Activated B cell treated with CpG ODN at 0.5 μM for 24 hours (primary cell): ENCODE measurements around the gene JMJD1C. TPM values are rescaled to one million over a fixed set of nuclear protein-coding genes. Genes with fewer than 3 reads are reported as not detected.

Source experiments
- ATAC-seq: fragments of 200-7000 bp; cut with Tn5 transposase; one replicate; pipeline ENCODE4 v1.10.0; 2021; ENCODE audit warnings: low read depth, mild to moderate bottlenecking, moderate library complexity
- CTCF ChIA-PET: fragments of 350-600 bp; sonication (Branson Sonifier 250); formaldehyde crosslinking; loops from one replicate; lab custom pipeline; 2021; ENCODE audit warnings: antibody characterized with exemption; lab: Charles Lee
- POLR2A ChIA-PET: fragments of 350-600 bp; sonication (Branson Sonifier 250); formaldehyde crosslinking; loops from one replicate; lab custom pipeline; 2021; ENCODE audit warnings: antibody characterized with exemption; lab: Charles Lee
- DNase-seq: peaks from one replicate; pipeline ENCODE4 v3.0.0; 2022
- H3K27ac Mint-ChIP-seq: one replicate; pipeline ENCODE4 v1.8.0; 2020; ENCODE audit warnings: mixed read lengths
- H3K27me3 Mint-ChIP-seq: one replicate; pipeline ENCODE4 v1.8.0; 2021; ENCODE audit warnings: mixed read lengths
- H3K36me3 Mint-ChIP-seq: one replicate; pipeline ENCODE4 v1.8.0; 2021; ENCODE audit warnings: low read depth, mixed read lengths
- H3K4me1 Mint-ChIP-seq: one replicate; pipeline ENCODE4 v1.8.0; 2021; ENCODE audit warnings: mixed read lengths
- H3K4me3 Mint-ChIP-seq: one replicate; pipeline ENCODE4 v1.8.0; 2020; ENCODE audit warnings: mild to moderate bottlenecking, mixed read lengths
- H3K9me3 Mint-ChIP-seq: one replicate; pipeline ENCODE4 v1.8.0; 2020; ENCODE audit warnings: mixed read lengths
- CTCF ChIP-seq: fragments of 200-600 bp; IDR thresholded peaks from one replicate; pipeline ENCODE4 v1.8.0; 2022; ENCODE audit warnings: antibody characterized with exemption, mild to moderate bottlenecking
- intact Hi-C: fragments of 100-400 bp; cut with micrococcal nuclease; formaldehyde crosslinking; loops from one replicate; pipeline ENCODE4 v1.15.1; 2024
- total RNA-seq: library from RNA; stranded (reverse); gene quantifications from 2 replicates; pipeline ENCODE4 v1.2.3, GENCODE V29; 2022

Gene JMJD1C
- total RNA-seq, 1 donor from 2014 or later = 176 TPM

- ChIA-PET CTCF (no interaction called here), POLR2A (no interaction called here)
- DNase-seq (no peak), ATAC-seq (no peak)
- Mint-ChIP-seq H3K36me3 (peaks cover 3% of the 10 kb centered on the region), H3K27ac (no peak overlapping the region), H3K4me3 (no peak overlapping the region), H3K27me3 (no peaks in the 10 kb centered on the region), H3K4me1 (peaks cover 12% of the 10 kb centered on the region), H3K9me3 (no peaks in the 10 kb centered on the region)
- no peak for TF ChIP-seq CTCF
- intact Hi-C loops = no loop called here
Observed at GRCh38 chr10:63415640-63416244, 50.0 kb downstream of the JMJD1C start.

- DNase-seq = no peak
- intact Hi-C loops = no loop called here
- Mint-ChIP-seq H3K27me3 (no peaks in the 10 kb centered on the region), H3K27ac (no peak overlapping the region), H3K4me3 (no peak overlapping the region), H3K9me3 (no peaks in the 10 kb centered on the region), H3K4me1 (peaks cover 17% of the 10 kb centered on the region), H3K36me3 (peaks cover 3% of the 10 kb centered on the region)
- ChIA-PET CTCF (no interaction called here), POLR2A (no interaction called here)
- no peak for TF ChIP-seq CTCF
- no peak for ATAC-seq
Observed at GRCh38 chr10:63414481-63415260, 51.1 kb downstream of the JMJD1C start.

GRCh38 chr10:63413429-63413828 lies 52.3 kb downstream of the JMJD1C start:
- H3K27ac Mint-ChIP-seq = no peak overlapping the region
- intact Hi-C loops = no loop called here
- H3K9me3 Mint-ChIP-seq = no peaks in the 10 kb centered on the region
- peaks cover 24% of the 10 kb centered on the region for H3K4me1 Mint-ChIP-seq
- H3K27me3 Mint-ChIP-seq = no peaks in the 10 kb centered on the region
- ATAC-seq = no peak
- ChIA-PET CTCF (no interaction called here), POLR2A (no interaction called here)
- peaks cover 3% of the 10 kb centered on the region for H3K36me3 Mint-ChIP-seq
- H3K4me3 Mint-ChIP-seq = no peak overlapping the region
- no peak for DNase-seq
- TF ChIP-seq CTCF = no peak

GRCh38 chr10:63412304-63412703 lies 53.5 kb downstream of the JMJD1C start:
- DNase-seq = no peak
- POLR2A ChIA-PET = no interaction called here
- intact Hi-C loops = no loop called here
- no peaks in the 10 kb centered on the region for H3K27me3 Mint-ChIP-seq
- TF ChIP-seq CTCF = no peak
- ATAC-seq = no peak
- CTCF ChIA-PET = no interaction called here
- H3K9me3 Mint-ChIP-seq = no peaks in the 10 kb centered on the region
- peaks cover 26% of the 10 kb centered on the region for H3K4me1 Mint-ChIP-seq
- no peak overlapping the region for H3K27ac Mint-ChIP-seq
- H3K4me3 Mint-ChIP-seq = no peak overlapping the region
- H3K36me3 Mint-ChIP-seq = peaks cover 6% of the 10 kb centered on the region

- Mint-ChIP-seq H3K27me3 (no peaks in the 10 kb centered on the region), H3K36me3 (peaks cover 12% of the 10 kb centered on the region), H3K27ac (no peak overlapping the region), H3K4me1 (peaks cover 21% of the 10 kb centered on the region), H3K4me3 (no peak overlapping the region), H3K9me3 (no peaks in the 10 kb centered on the region)
- CTCF ChIA-PET = no interaction called here
- ATAC-seq (no peak), DNase-seq (no peak)
- no peak for TF ChIP-seq CTCF
- POLR2A ChIA-PET = no interaction called here
- intact Hi-C loops = no loop called here
Observed at GRCh38 chr10:63410633-63411032, 55.1 kb downstream of the JMJD1C start.
